MCF 10A (cell line): ENCODE results near the gene PPP3CA. TPM values are rescaled to one million over a fixed set of nuclear protein-coding genes. Genes with fewer than 3 reads are reported as not detected.

Experiments used
- BruUV-seq: library from RNA; stranded (reverse); fragments of 400-500 nt; replicated peaks from 2 replicates; lab custom pipeline; 2021; lab: Mats Ljungman, UMichigan
- CTCF ChIA-PET: fragments of 300-600 bp; sonication (Branson Sonifier 250); formaldehyde crosslinking; extraction: SDS; loops from one replicate; lab custom pipeline; 2021; ENCODE audit warnings: antibody characterized with exemption, inconsistent platforms; lab: Yijun Ruan, JAX
- POLR2A ChIA-PET: fragments of 300-600, 350-650 bp; sonication (Branson Sonifier 250); formaldehyde crosslinking; extraction: SDS; loops from one replicate; lab custom pipeline; 2020; ENCODE audit warnings: antibody characterized with exemption, inconsistent platforms; lab: Yijun Ruan, JAX
- DNase-seq: peaks from one replicate; pipeline ENCODE4 v3.0.0-alpha.2; 2018; ENCODE audit not compliant: unreplicated experiment
- H3K27ac Mint-ChIP-seq: one replicate; pipeline ENCODE4 v1.8.0; 2022; ENCODE audit warnings: mild to moderate bottlenecking, low read depth, mixed read lengths; ENCODE audit not compliant: unreplicated experiment
- H3K27me3 Mint-ChIP-seq: one replicate; pipeline ENCODE4 v1.8.0; 2022; ENCODE audit warnings: mixed read lengths; ENCODE audit not compliant: insufficient read depth, unreplicated experiment
- H3K36me3 Mint-ChIP-seq: one replicate; pipeline ENCODE4 v1.8.0; 2022; ENCODE audit warnings: mild to moderate bottlenecking, moderate library complexity, mixed read lengths; ENCODE audit not compliant: insufficient read depth, unreplicated experiment
- H3K4me1 Mint-ChIP-seq: one replicate; pipeline ENCODE4 v1.8.0; 2022; ENCODE audit warnings: mixed read lengths; ENCODE audit not compliant: insufficient read depth, unreplicated experiment
- H3K4me3 Mint-ChIP-seq: one replicate; pipeline ENCODE4 v1.8.0; 2022; ENCODE audit warnings: mild to moderate bottlenecking, moderate library complexity, mixed read lengths; ENCODE audit not compliant: unreplicated experiment
- H3K9me3 Mint-ChIP-seq: one replicate; pipeline ENCODE4 v1.8.0; 2022; ENCODE audit warnings: mixed read lengths; ENCODE audit not compliant: unreplicated experiment
- CTCF ChIP-seq: fragments of 200-600 bp; IDR thresholded peaks from one replicate; pipeline ENCODE4 v1.8.0; 2022; ENCODE audit warnings: antibody characterized with exemption, mild to moderate bottlenecking; ENCODE audit not compliant: unreplicated experiment
- intact Hi-C: fragments of 100-400 bp; cut with micrococcal nuclease; formaldehyde crosslinking; loops from 2 replicates; pipeline ENCODE4 v1.14.1; 2022
- microRNA-seq: library from miRNA; unstranded; fragments of <30 nt; microRNA quantifications from one replicate; pipeline ENCODE4 v1.2.0, GENCODE V29; 2022
- total RNA-seq: library from RNA; stranded (reverse); gene quantifications from 2 replicates; pipeline ENCODE4 v1.2.3, GENCODE V29; 2022

PPP3CA gene
- total RNA-seq, 1 experiment from 2014 or later = 73.0 TPM

- intact Hi-C loops = no loop called here
- Mint-ChIP-seq H3K27me3 (no peaks in the 10 kb centered on the region), H3K4me1 (peaks cover 18% of the 10 kb centered on the region), H3K4me3 (no peak overlapping the region), H3K36me3 (peaks cover 9% of the 10 kb centered on the region), H3K27ac (no peak overlapping the region), H3K9me3 (no peaks in the 10 kb centered on the region)
- no peak for TF ChIP-seq CTCF
- no TSS peak for BruUV-seq
- DNase-seq = no peak
- POLR2A ChIA-PET = interaction anchor here (0.6 to 2.0 kb wide), 6 partner anchors 19 to 173 kb away, joined by 3 to 12 read pairs (median 4); no protein-coding TSS in a partner anchor
- CTCF ChIA-PET = interaction anchor here (1.1 kb wide), 1 partner anchor 16 kb away, joined by 4 read pairs; no protein-coding TSS in a partner anchor
Observed at GRCh38 chr4:100977274-100977673, 370.1 kb downstream of the PPP3CA start.

Small RNA genes within 50 kb of the gene (microRNA-seq; reads per million reads assigned to microRNA genes)
- gene MIR1255A (10.2 reads per million, percentile 49 among the genes with 10 or more reads in this experiment), gene MIR8066 (not detected)
